ENCODE measurements around the gene NBDY. TPM values are rescaled to one million over a fixed set of nuclear protein-coding genes. Genes with fewer than 3 reads are reported as not detected.

Gene NBDY
- total RNA-seq, 2 experiments from 2014 or later = 25.0 to 28.3 TPM

GRCh38 chrX:56826020-56826419, 97.0 kb downstream of the NBDY start:
- DNase-seq (no peak), ATAC-seq (ENCODE audit: poor library complexity) (no peak)
- H3K9me3 ChIP-seq (ENCODE audit: control insufficient read depth in 1 of 2, insufficient read depth in 1 of 2, low read length in 2 of 2) = no peaks in the 10 kb centered on the region
- no peaks in the 10 kb centered on the region for H3K36me3 ChIP-seq (ENCODE audit: insufficient read depth, low read length)
- Mint-ChIP-seq H3K4me3 (no peak overlapping the region), H3K36me3 (ENCODE audit: low read depth) (no peaks in the 10 kb centered on the region), H3K27ac (no peak overlapping the region), H3K4me1 (ENCODE audit: low read depth) (no peaks in the 10 kb centered on the region), H3K9me3 (peaks cover 4% of the 10 kb centered on the region), H3K27me3 (no peaks in the 10 kb centered on the region)
- TF ChIP-seq, protein P1, sequence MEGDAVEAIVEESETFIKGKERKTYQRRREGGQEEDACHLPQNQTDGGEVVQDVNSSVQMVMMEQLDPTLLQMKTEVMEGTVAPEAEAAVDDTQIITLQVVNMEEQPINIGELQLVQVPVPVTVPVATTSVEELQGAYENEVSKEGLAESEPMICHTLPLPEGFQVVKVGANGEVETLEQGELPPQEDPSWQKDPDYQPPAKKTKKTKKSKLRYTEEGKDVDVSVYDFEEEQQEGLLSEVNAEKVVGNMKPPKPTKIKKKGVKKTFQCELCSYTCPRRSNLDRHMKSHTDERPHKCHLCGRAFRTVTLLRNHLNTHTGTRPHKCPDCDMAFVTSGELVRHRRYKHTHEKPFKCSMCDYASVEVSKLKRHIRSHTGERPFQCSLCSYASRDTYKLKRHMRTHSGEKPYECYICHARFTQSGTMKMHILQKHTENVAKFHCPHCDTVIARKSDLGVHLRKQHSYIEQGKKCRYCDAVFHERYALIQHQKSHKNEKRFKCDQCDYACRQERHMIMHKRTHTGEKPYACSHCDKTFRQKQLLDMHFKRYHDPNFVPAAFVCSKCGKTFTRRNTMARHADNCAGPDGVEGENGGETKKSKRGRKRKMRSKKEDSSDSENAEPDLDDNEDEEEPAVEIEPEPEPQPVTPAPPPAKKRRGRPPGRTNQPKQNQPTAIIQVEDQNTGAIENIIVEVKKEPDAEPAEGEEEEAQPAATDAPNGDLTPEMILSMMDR (IDR thresholded peaks at IDR 0.05) = no peak
- intact Hi-C loops (cut with DNase I, micrococcal nuclease) = no loop called here
- POLR2A ChIA-PET = no interaction called here
- CTCF ChIA-PET = no interaction called here
- no peaks in the 10 kb centered on the region for H3K4me1 ChIP-seq (ENCODE audit: insufficient read depth, low read length)
- H3K27ac ChIP-seq (ENCODE audit: low read depth in 1 of 2, low read length in 2 of 2) = no peak overlapping the region
- no peak overlapping the region for H3K4me3 ChIP-seq (ENCODE audit: low read length)
- H3K27me3 ChIP-seq (ENCODE audit: control insufficient read depth in 1 of 2, insufficient read depth in 2 of 2, low read length in 2 of 2) = no peaks in the 10 kb centered on the region

- Histone ChIP-seq H3K4me1 (ENCODE audit: insufficient read depth, low read length) (no peaks in the 10 kb centered on the region), H3K27ac (ENCODE audit: low read depth in 1 of 2, low read length in 2 of 2) (no peak overlapping the region), H3K36me3 (ENCODE audit: insufficient read depth, low read length) (no peaks in the 10 kb centered on the region), H3K27me3 (ENCODE audit: control insufficient read depth in 1 of 2, insufficient read depth in 2 of 2, low read length in 2 of 2) (no peaks in the 10 kb centered on the region), H3K4me3 (ENCODE audit: low read length) (no peak overlapping the region), H3K9me3 (ENCODE audit: control insufficient read depth in 1 of 2, insufficient read depth in 1 of 2, low read length in 2 of 2) (no peaks in the 10 kb centered on the region)
- CTCF ChIA-PET = no interaction called here
- POLR2A ChIA-PET = no interaction called here
- ATAC-seq (ENCODE audit: poor library complexity) = no peak
- no peaks in the 10 kb centered on the region for H3K36me3 Mint-ChIP-seq (ENCODE audit: low read depth)
- intact Hi-C loops (cut with DNase I, micrococcal nuclease) = no loop called here
- H3K27ac Mint-ChIP-seq = no peak overlapping the region
- TF ChIP-seq, protein P1 (IDR thresholded peaks at IDR 0.05) = no peak
- H3K4me3 Mint-ChIP-seq = no peak overlapping the region
- DNase-seq = no peak
- H3K9me3 Mint-ChIP-seq = no peaks in the 10 kb centered on the region
- H3K4me1 Mint-ChIP-seq (ENCODE audit: low read depth) = no peaks in the 10 kb centered on the region
- no peaks in the 10 kb centered on the region for H3K27me3 Mint-ChIP-seq
Measured at GRCh38 chrX:56833626-56834025, 104.6 kb downstream of the NBDY start.

DNA sequence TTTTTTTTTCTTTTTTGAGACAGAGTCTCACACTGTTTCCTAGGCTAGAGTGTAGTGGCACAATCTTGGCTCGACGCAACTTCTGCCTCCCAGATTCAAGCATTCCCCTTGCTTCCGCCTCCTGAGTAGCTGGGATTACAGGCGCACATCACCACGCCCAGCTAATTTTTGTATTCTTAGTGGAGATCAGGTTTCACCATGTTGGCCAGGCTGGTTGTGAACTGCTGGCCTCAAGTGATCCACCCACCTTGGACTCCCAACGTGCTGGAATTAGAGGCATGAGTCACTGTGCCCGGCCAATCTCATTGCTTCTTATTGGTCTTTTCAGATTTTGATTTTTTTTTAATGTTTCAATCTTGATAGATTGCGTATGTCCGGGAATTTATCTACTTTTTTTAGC, 124.4 kb downstream of the NBDY start:
- POLR2A ChIA-PET = no interaction called here
- no peaks in the 10 kb centered on the region for H3K4me1 Mint-ChIP-seq (ENCODE audit: low read depth)
- Histone ChIP-seq H3K4me3 (ENCODE audit: low read length) (no peak overlapping the region), H3K36me3 (ENCODE audit: insufficient read depth, low read length) (no peaks in the 10 kb centered on the region), H3K27ac (ENCODE audit: low read depth in 1 of 2, low read length in 2 of 2) (no peak overlapping the region), H3K4me1 (ENCODE audit: insufficient read depth, low read length) (no peaks in the 10 kb centered on the region), H3K9me3 (ENCODE audit: control insufficient read depth in 1 of 2, insufficient read depth in 1 of 2, low read length in 2 of 2) (no peaks in the 10 kb centered on the region), H3K27me3 (ENCODE audit: control insufficient read depth in 1 of 2, insufficient read depth in 2 of 2, low read length in 2 of 2) (no peaks in the 10 kb centered on the region)
- CTCF ChIA-PET = no interaction called here
- DNase-seq = no peak
- H3K36me3 Mint-ChIP-seq (ENCODE audit: low read depth) = no peaks in the 10 kb centered on the region
- intact Hi-C loops (cut with DNase I, micrococcal nuclease) = no loop called here
- H3K27me3 Mint-ChIP-seq = no peaks in the 10 kb centered on the region
- TF ChIP-seq, protein P1 (IDR thresholded peaks at IDR 0.05) = no peak
- no peak overlapping the region for H3K27ac Mint-ChIP-seq
- no peak overlapping the region for H3K4me3 Mint-ChIP-seq
- no peaks in the 10 kb centered on the region for H3K9me3 Mint-ChIP-seq
- ATAC-seq (ENCODE audit: poor library complexity) = no peak
